Measurements from ENCODE around the gene RNF212B. TPM values are rescaled to one million over a fixed set of nuclear protein-coding genes. Genes with fewer than 3 reads are reported as not detected.
"Not testable (repeated sequence)": the region's sequence is repeated elsewhere in the genome, so short reads cannot be mapped to it uniquely, and the experiment has no call there.

RNF212B gene
- total RNA-seq: 10 to 100 TPM in 1 of 2 donors, not detected in 1; 21.1 TPM

- intact Hi-C loops (cut with DNase I): no loop called here
- peak; percentile 92 for DNase-seq (ENCODE audit: low spot score)
- 13% methylated on average over 39 of the region's 39 CpGs for WGBS
- Histone ChIP-seq H3K4me1 (replicated peaks) (no peaks in the 10 kb centered on the region), H3K4me3 (peak within 1 kb of the TSS; percentile 16 to 22), H3K27ac (peak within 1 kb of the TSS; percentile 64 to 75), H3K36me3 (no peaks in the 10 kb centered on the region), H3K9me3 (no peaks in the 10 kb centered on the region), H3K27me3 (replicated peaks; ENCODE audit: insufficient read depth) (no peaks in the 10 kb centered on the region)
- TF ChIP-seq CTCF (IDR thresholded peaks at IDR 0.05): no peak
- peak; percentile 86 for TF ChIP-seq POLR2AphosphoS5 (IDR thresholded peaks at IDR 0.05)
- peak; percentile 40 for TF ChIP-seq POLR2A (IDR thresholded peaks at IDR 0.05)
These were observed at the start of gene RNF212B for GRCh38 chr14:23237772-23238594. TSS of gene RNF212B (plus strand) at chr14:23237936. CDS start at chr14:23240346, 2,410 bp downstream.

- H3K27me3 ChIP-seq (replicated peaks; ENCODE audit: insufficient read depth): no peaks in the 10 kb centered on the region
- H3K9me3 ChIP-seq: no peaks in the 10 kb centered on the region
- no peak overlapping the region for H3K27ac ChIP-seq
- no peaks in the 10 kb centered on the region for H3K4me1 ChIP-seq (replicated peaks)
- H3K4me3 ChIP-seq: no peak overlapping the region
- 13% methylated on average over 3 of the region's 3 CpGs for WGBS
- intact Hi-C loops (cut with DNase I): no loop called here
- no peak for DNase-seq (ENCODE audit: low spot score)
- no peaks in the 10 kb centered on the region for H3K36me3 ChIP-seq
- TF ChIP-seq POLR2A (IDR thresholded peaks at IDR 0.05) (no peak), POLR2AphosphoS5 (IDR thresholded peaks at IDR 0.05) (no peak), CTCF (IDR thresholded peaks at IDR 0.05) (no peak)
These were observed 44.3 kb upstream of the RNF212B start for GRCh38 chr14:23193432-23193831.

- TF ChIP-seq CTCF (IDR thresholded peaks at IDR 0.05) (no peak), POLR2A (IDR thresholded peaks at IDR 0.05) (no peak), POLR2AphosphoS5 (IDR thresholded peaks at IDR 0.05) (peak; percentile 7)
- intact Hi-C loops (cut with DNase I): no loop called here
- 41% methylated on average over 7 of the region's 7 CpGs for WGBS
- Histone ChIP-seq H3K9me3 (no peaks in the 10 kb centered on the region), H3K27ac (no peak overlapping the region), H3K4me3 (no peak overlapping the region), H3K36me3 (no peaks in the 10 kb centered on the region), H3K27me3 (replicated peaks; ENCODE audit: insufficient read depth) (no peaks in the 10 kb centered on the region), H3K4me1 (replicated peaks) (no peaks in the 10 kb centered on the region)
- no peak for DNase-seq (ENCODE audit: low spot score)
These were observed 42.1 kb upstream of the RNF212B start for GRCh38 chr14:23195552-23196101.

GRCh38 chr14:23196487-23196886, 41.2 kb upstream of the RNF212B start:
- H3K36me3 ChIP-seq; H3K4me1 ChIP-seq (replicated peaks); H3K4me3 ChIP-seq; H3K27ac ChIP-seq; H3K9me3 ChIP-seq; DNase-seq (ENCODE audit: low spot score); H3K27me3 ChIP-seq (replicated peaks; ENCODE audit: insufficient read depth); intact Hi-C loops (cut with DNase I): not testable (repeated sequence)
- 93% methylated on average over 2 of the region's 2 CpGs for WGBS

GRCh38 chr14:23199141-23199540, 38.6 kb upstream of the RNF212B start:
- H3K27me3 ChIP-seq (replicated peaks; ENCODE audit: insufficient read depth); H3K36me3 ChIP-seq; H3K9me3 ChIP-seq; H3K4me3 ChIP-seq; H3K4me1 ChIP-seq (replicated peaks); DNase-seq (ENCODE audit: low spot score); H3K27ac ChIP-seq; intact Hi-C loops (cut with DNase I): not testable (repeated sequence)
- WGBS: 88% methylated on average over 1 of the region's 1 CpG

- no peak for DNase-seq (ENCODE audit: low spot score)
- Histone ChIP-seq H3K27ac (no peak overlapping the region), H3K4me3 (no peak overlapping the region), H3K4me1 (replicated peaks) (no peaks in the 10 kb centered on the region), H3K9me3 (no peaks in the 10 kb centered on the region), H3K36me3 (no peaks in the 10 kb centered on the region), H3K27me3 (replicated peaks; ENCODE audit: insufficient read depth) (no peaks in the 10 kb centered on the region)
- 94% methylated on average over 7 of the region's 7 CpGs for WGBS
- TF ChIP-seq CTCF (IDR thresholded peaks at IDR 0.05) (no peak), POLR2A (IDR thresholded peaks at IDR 0.05) (no peak), POLR2AphosphoS5 (IDR thresholded peaks at IDR 0.05) (no peak)
- intact Hi-C loops (cut with DNase I): no loop called here
These were observed 35.7 kb upstream of the RNF212B start for GRCh38 chr14:23202001-23202400.

Measured in prostate gland (tissue), 2 donors.